Myocyte (in vitro differentiated cells): ENCODE data around the gene LSM6. TPM values are rescaled to one million over a fixed set of nuclear protein-coding genes. Genes with fewer than 3 reads are reported as not detected.

ENCODE experiments used
- total RNA-seq: library from RNA; depleted of rRNA; stranded (reverse); fragments of >200 nt; gene quantifications from 2 replicates; pipeline ENCODE4 v1.2.3, GENCODE V29; 2014

The LSM6 gene
- total RNA-seq, 1 donor from 2014 or later: 21.0 TPM

Other genes with a start within 250 kb of the LSM6 start
- 8.5 and 10.4 TPM in 2 replicates for gene ZNF827, start 236.9 kb upstream of the LSM6 start, total RNA-seq
- not detected in 2 replicates for gene REELD1, start 38.8 kb downstream of the LSM6 start, total RNA-seq